Parathyroid adenoma (tissue), 2 donors: ENCODE results near the gene STIM1.

Experiments used
- H2AFZ ChIP-seq: fragments of 300-600 bp; sonication (generic); one replicate; pipeline ENCODE4 v1.7.0; 2017; ENCODE audit warnings: antibody characterized with exemption, mild to moderate bottlenecking
- H3K27ac ChIP-seq: fragments of 300-600 bp; sonication (generic); one replicate; pipeline ENCODE4 v1.7.0; 2017
- H3K27me3 ChIP-seq: fragments of 300-600 bp; sonication (generic); one replicate; pipeline ENCODE4 v1.7.0; 2017; ENCODE audit warnings: low read length; ENCODE audit not compliant: control insufficient read depth, insufficient read depth
- H3K36me3 ChIP-seq: fragments of 300-600 bp; sonication (generic); one replicate; pipeline ENCODE4 v1.7.0; 2017; ENCODE audit warnings: low read length; ENCODE audit not compliant: control insufficient read depth, insufficient read depth
- H3K4me1 ChIP-seq: fragments of 300-600 bp; sonication (generic); one replicate; pipeline ENCODE4 v1.7.0; 2017; ENCODE audit warnings: control low read depth
- H3K4me2 ChIP-seq: fragments of 300-600 bp; sonication (generic); one replicate; pipeline ENCODE4 v1.7.0; 2017; ENCODE audit warnings: low read length
- H3K4me3 ChIP-seq: fragments of 300-600 bp; sonication (generic); one replicate; pipeline ENCODE4 v1.7.0; 2017; ENCODE audit warnings: low read depth, low read length
- H3K79me2 ChIP-seq: fragments of 300-600 bp; sonication (generic); one replicate; pipeline ENCODE4 v1.7.0; 2017; ENCODE audit warnings: control low read depth
- H3K9ac ChIP-seq: fragments of 300-600 bp; sonication (generic); one replicate; pipeline ENCODE4 v1.7.0; 2017; ENCODE audit warnings: mild to moderate bottlenecking
- H3K9me3 ChIP-seq: fragments of 300-600 bp; sonication (generic); one replicate; pipeline ENCODE4 v1.7.0; 2017; ENCODE audit warnings: low read length; ENCODE audit not compliant: control insufficient read depth
- CTCF ChIP-seq: fragments of 300-600 bp; sonication (generic); IDR thresholded peaks from one replicate; pipeline ENCODE4 v1.7.0; 2017; ENCODE audit warnings: antibody characterized with exemption, mild to moderate bottlenecking
- donor health status: primary hyperparathyroidism.

Gene STIM1

GRCh38 chr11:3817181-3817800 is 38.2 kb upstream of the STIM1 start:
- no peak for TF ChIP-seq CTCF
- Histone ChIP-seq H3K9me3 (no peaks in the 10 kb centered on the region), H3K4me3 (no peak overlapping the region), H3K27me3 (no peaks in the 10 kb centered on the region), H3K4me2 (no peak overlapping the region), H3K27ac (no peak overlapping the region), H3K4me1 (no peaks in the 10 kb centered on the region), H3K9ac (no peak overlapping the region), H3K79me2 (no peaks in the 10 kb centered on the region), H3K36me3 (no peaks in the 10 kb centered on the region), H2AFZ (no peak overlapping the region)

- Histone ChIP-seq H3K9me3 (no peaks in the 10 kb centered on the region), H3K79me2 (no peaks in the 10 kb centered on the region), H3K4me2 (no peak overlapping the region), H3K27ac (no peak overlapping the region), H3K27me3 (no peaks in the 10 kb centered on the region), H3K4me3 (no peak overlapping the region), H3K36me3 (no peaks in the 10 kb centered on the region), H3K9ac (no peak overlapping the region), H3K4me1 (no peaks in the 10 kb centered on the region), H2AFZ (no peak overlapping the region)
- TF ChIP-seq CTCF = no peak
Measured at GRCh38 chr11:3820971-3821370, 34.5 kb upstream of the STIM1 start.

- no peaks in the 10 kb centered on the region for H3K36me3 ChIP-seq
- no peak overlapping the region for H2AFZ ChIP-seq
- no peaks in the 10 kb centered on the region for H3K4me1 ChIP-seq
- no peak overlapping the region for H3K4me3 ChIP-seq
- TF ChIP-seq CTCF = no peak
- H3K9me3 ChIP-seq = no peaks in the 10 kb centered on the region
- no peak overlapping the region for H3K9ac ChIP-seq
- no peak overlapping the region for H3K27ac ChIP-seq
- no peaks in the 10 kb centered on the region for H3K27me3 ChIP-seq
- H3K79me2 ChIP-seq = no peaks in the 10 kb centered on the region
- H3K4me2 ChIP-seq = no peak overlapping the region
Measured at GRCh38 chr11:3822312-3822711, 33.2 kb upstream of the STIM1 start.

- Histone ChIP-seq H3K4me3 (no peak overlapping the region), H3K9me3 (no peaks in the 10 kb centered on the region), H3K79me2 (no peaks in the 10 kb centered on the region), H3K4me2 (no peak overlapping the region), H2AFZ (no peak overlapping the region), H3K27ac (no peak overlapping the region), H3K9ac (no peak overlapping the region), H3K27me3 (no peaks in the 10 kb centered on the region), H3K4me1 (no peaks in the 10 kb centered on the region), H3K36me3 (no peaks in the 10 kb centered on the region)
- TF ChIP-seq CTCF = no peak
Measured at GRCh38 chr11:3823303-3823702, 32.2 kb upstream of the STIM1 start.

- Histone ChIP-seq H3K4me3 (no peak overlapping the region), H2AFZ (no peak overlapping the region), H3K4me2 (no peak overlapping the region), H3K36me3 (no peaks in the 10 kb centered on the region), H3K27me3 (no peaks in the 10 kb centered on the region), H3K27ac (no peak overlapping the region), H3K9ac (no peak overlapping the region), H3K9me3 (no peaks in the 10 kb centered on the region), H3K79me2 (no peaks in the 10 kb centered on the region), H3K4me1 (no peaks in the 10 kb centered on the region)
- no peak for TF ChIP-seq CTCF
Measured at GRCh38 chr11:3823762-3824506, 31.5 kb upstream of the STIM1 start.
